DOHH2 (cell line): Measurements from ENCODE around the gene PPM1H.

Experiments
- H3F3A ChIP-seq: fragments of 200-600 bp; sonication (generic), shearing (Covaris generic); 2 replicates; pipeline ENCODE4 v1.6.0; 2016; ENCODE audit warnings: antibody characterized with exemption, mild to moderate bottlenecking; ENCODE audit not compliant: control insufficient read depth, insufficient read depth
- H3K27ac ChIP-seq: fragments of 200-600 bp; sonication (generic); 2 replicates; pipeline ENCODE4 v1.5.1; 2014; ENCODE audit warnings: low read depth, mild to moderate bottlenecking, low read length, moderate library complexity
- H3K27me3 ChIP-seq: fragments of 200-600 bp; sonication (generic); 2 replicates; pipeline ENCODE4 v1.6.1; 2014; ENCODE audit warnings: mild to moderate bottlenecking, low read length, mixed read lengths; ENCODE audit not compliant: control insufficient read depth
- H3K36me3 ChIP-seq: fragments of 200-600 bp; sonication (generic); 2 replicates; pipeline ENCODE4 v1.6.1; 2014; ENCODE audit warnings: mild to moderate bottlenecking, low read length, moderate library complexity, mixed read lengths; ENCODE audit not compliant: control insufficient read depth
- H3K4me1 ChIP-seq: fragments of 200-600 bp; sonication (generic); 2 replicates; pipeline ENCODE4 v1.6.1; 2014; ENCODE audit warnings: mild to moderate bottlenecking, low read length, mixed read lengths; ENCODE audit not compliant: control insufficient read depth
- H3K4me2 ChIP-seq: fragments of 200-600 bp; sonication (generic); 2 replicates; pipeline ENCODE4 v1.6.0; 2014; ENCODE audit warnings: mild to moderate bottlenecking, low read length, moderate library complexity
- H3K4me3 ChIP-seq: fragments of 200-600 bp; sonication (generic); 2 replicates; pipeline ENCODE4 v1.5.1; 2014; ENCODE audit warnings: mild to moderate bottlenecking, low read length, mixed read lengths
- H3K79me2 ChIP-seq: fragments of 200-600 bp; sonication (generic); 2 replicates; pipeline ENCODE4 v1.6.1; 2014; ENCODE audit warnings: mild to moderate bottlenecking, low read length, mixed read lengths; ENCODE audit not compliant: control insufficient read depth
- H3K9me2 ChIP-seq: fragments of 200-600 bp; sonication (generic); replicated peaks from 2 replicates; pipeline ENCODE4 v1.6.1; 2014; ENCODE audit warnings: mild to moderate bottlenecking, low read length, mixed read lengths; ENCODE audit not compliant: control insufficient read depth
- H3K9me3 ChIP-seq: fragments of 200-600 bp; sonication (generic); 2 replicates; pipeline ENCODE4 v1.6.1; 2014; ENCODE audit warnings: antibody characterized with exemption, low read length, mixed read lengths; ENCODE audit not compliant: control insufficient read depth, insufficient read depth
- H4K20me1 ChIP-seq: fragments of 200-600 bp; sonication (generic); 2 replicates; pipeline ENCODE4 v1.6.0; 2014; ENCODE audit warnings: low read depth, mild to moderate bottlenecking, antibody characterized with exemption, low read length, moderate library complexity; ENCODE audit not compliant: control insufficient read depth, insufficient read depth
- EZH2phosphoT487 ChIP-seq: fragments of 200-600 bp; sonication (generic); IDR thresholded peaks from 2 replicates; pipeline ENCODE4 v1.6.1; 2017; ENCODE audit warnings: borderline replicate concordance, mild to moderate bottlenecking, antibody characterized with exemption, low read length, moderate library complexity, mixed read lengths
- TF ChIP-seq, protein P1 (sequence below): fragments of 200-600 bp; sonication (generic); IDR thresholded peaks from one replicate; pipeline ENCODE4 v1.5.1; 2014; ENCODE audit warnings: antibody characterized with exemption, mild to moderate bottlenecking, low read depth, low read length; ENCODE audit not compliant: poor library complexity, severe bottlenecking

PPM1H gene

GRCh38 chr12:62878211-62878610 is 56.7 kb downstream of the PPM1H start:
- Histone ChIP-seq H3K4me3 (no peak overlapping the region), H3F3A (no peaks in the 10 kb centered on the region), H3K79me2 (no peaks in the 10 kb centered on the region), H3K4me2 (no peak overlapping the region), H4K20me1 (no peaks in the 10 kb centered on the region), H3K9me3 (no peaks in the 10 kb centered on the region), H3K9me2 (no peaks in the 10 kb centered on the region), H3K36me3 (no peaks in the 10 kb centered on the region), H3K27me3 (0 out of 2 replicates have a peak, but pooled peaks cover 2% of the 10 kb centered on the region), H3K4me1 (peaks cover 13% of the 10 kb centered on the region), H3K27ac (no peak overlapping the region)
- TF ChIP-seq, protein P1, sequence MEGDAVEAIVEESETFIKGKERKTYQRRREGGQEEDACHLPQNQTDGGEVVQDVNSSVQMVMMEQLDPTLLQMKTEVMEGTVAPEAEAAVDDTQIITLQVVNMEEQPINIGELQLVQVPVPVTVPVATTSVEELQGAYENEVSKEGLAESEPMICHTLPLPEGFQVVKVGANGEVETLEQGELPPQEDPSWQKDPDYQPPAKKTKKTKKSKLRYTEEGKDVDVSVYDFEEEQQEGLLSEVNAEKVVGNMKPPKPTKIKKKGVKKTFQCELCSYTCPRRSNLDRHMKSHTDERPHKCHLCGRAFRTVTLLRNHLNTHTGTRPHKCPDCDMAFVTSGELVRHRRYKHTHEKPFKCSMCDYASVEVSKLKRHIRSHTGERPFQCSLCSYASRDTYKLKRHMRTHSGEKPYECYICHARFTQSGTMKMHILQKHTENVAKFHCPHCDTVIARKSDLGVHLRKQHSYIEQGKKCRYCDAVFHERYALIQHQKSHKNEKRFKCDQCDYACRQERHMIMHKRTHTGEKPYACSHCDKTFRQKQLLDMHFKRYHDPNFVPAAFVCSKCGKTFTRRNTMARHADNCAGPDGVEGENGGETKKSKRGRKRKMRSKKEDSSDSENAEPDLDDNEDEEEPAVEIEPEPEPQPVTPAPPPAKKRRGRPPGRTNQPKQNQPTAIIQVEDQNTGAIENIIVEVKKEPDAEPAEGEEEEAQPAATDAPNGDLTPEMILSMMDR = no peak
- TF ChIP-seq EZH2phosphoT487 = no peak

- H3K9me3 ChIP-seq = no peaks in the 10 kb centered on the region
- no peaks in the 10 kb centered on the region for H3F3A ChIP-seq
- no peak overlapping the region for H3K27ac ChIP-seq
- no peaks in the 10 kb centered on the region for H3K9me2 ChIP-seq
- H3K79me2 ChIP-seq = no peaks in the 10 kb centered on the region
- no peak overlapping the region for H3K4me2 ChIP-seq
- no peaks in the 10 kb centered on the region for H4K20me1 ChIP-seq
- TF ChIP-seq, protein P1 = no peak
- no peak for TF ChIP-seq EZH2phosphoT487
- H3K36me3 ChIP-seq = no peaks in the 10 kb centered on the region
- H3K27me3 ChIP-seq = 0 out of 2 replicates have a peak, but pooled peaks cover 2% of the 10 kb centered on the region
- H3K4me1 ChIP-seq = peaks cover 1% of the 10 kb centered on the region
- no peak overlapping the region for H3K4me3 ChIP-seq
These were observed 57.9 kb downstream of the PPM1H start for GRCh38 chr12:62876938-62877548.

DNA sequence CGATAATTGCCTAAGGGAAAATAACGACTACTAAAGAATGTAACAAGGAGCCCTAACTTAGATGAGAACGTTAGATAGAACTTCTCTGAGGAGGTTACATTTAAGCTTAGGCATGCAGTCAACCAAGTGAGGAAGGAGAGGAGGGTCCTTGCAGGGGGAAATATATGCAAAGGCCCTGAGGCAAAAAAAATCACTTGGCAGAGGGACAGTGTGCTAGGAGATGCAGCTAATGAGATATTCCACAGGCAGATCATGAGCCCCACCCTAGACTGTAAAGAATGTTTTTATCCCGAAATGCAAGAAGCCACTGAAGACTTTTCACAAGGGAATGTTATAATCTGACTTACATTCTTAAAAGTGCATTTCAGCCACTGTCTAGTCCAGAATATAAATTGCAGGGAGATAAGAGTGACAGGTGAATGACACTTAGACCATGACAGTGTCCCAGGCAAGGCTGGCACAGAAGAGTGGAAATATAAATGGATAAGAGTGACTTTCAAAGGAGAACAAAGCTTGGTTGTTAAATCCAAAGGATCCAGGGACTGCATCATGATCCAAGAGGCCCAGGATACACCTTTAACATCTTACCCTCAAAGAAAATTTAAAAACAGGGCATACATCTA is 61.0 kb downstream of the PPM1H start:
- no peaks in the 10 kb centered on the region for H3K9me3 ChIP-seq
- H3K27ac ChIP-seq = no peak overlapping the region
- H3F3A ChIP-seq = no peaks in the 10 kb centered on the region
- no peak overlapping the region for H3K4me2 ChIP-seq
- no peaks in the 10 kb centered on the region for H3K79me2 ChIP-seq
- no peaks in the 10 kb centered on the region for H3K36me3 ChIP-seq
- no peaks in the 10 kb centered on the region for H3K9me2 ChIP-seq
- no peaks in the 10 kb centered on the region for H3K27me3 ChIP-seq
- H3K4me1 ChIP-seq = no peaks in the 10 kb centered on the region
- H4K20me1 ChIP-seq = no peaks in the 10 kb centered on the region
- TF ChIP-seq, protein P1 = no peak
- H3K4me3 ChIP-seq = no peak overlapping the region
